ENCODE measurements around the gene NEURL1.

NEURL1 gene

GRCh38 chr10:103620352-103620740 lies 126.8 kb downstream of the NEURL1 start:
- FAIRE-seq = no peak
- DNase-seq (ENCODE audit: insufficient read length, low spot score) = no peak
- TF ChIP-seq POLR2AphosphoS5 (IDR thresholded peaks at IDR 0.05; ENCODE audit: low read depth, low read length) = no peak

DNA sequence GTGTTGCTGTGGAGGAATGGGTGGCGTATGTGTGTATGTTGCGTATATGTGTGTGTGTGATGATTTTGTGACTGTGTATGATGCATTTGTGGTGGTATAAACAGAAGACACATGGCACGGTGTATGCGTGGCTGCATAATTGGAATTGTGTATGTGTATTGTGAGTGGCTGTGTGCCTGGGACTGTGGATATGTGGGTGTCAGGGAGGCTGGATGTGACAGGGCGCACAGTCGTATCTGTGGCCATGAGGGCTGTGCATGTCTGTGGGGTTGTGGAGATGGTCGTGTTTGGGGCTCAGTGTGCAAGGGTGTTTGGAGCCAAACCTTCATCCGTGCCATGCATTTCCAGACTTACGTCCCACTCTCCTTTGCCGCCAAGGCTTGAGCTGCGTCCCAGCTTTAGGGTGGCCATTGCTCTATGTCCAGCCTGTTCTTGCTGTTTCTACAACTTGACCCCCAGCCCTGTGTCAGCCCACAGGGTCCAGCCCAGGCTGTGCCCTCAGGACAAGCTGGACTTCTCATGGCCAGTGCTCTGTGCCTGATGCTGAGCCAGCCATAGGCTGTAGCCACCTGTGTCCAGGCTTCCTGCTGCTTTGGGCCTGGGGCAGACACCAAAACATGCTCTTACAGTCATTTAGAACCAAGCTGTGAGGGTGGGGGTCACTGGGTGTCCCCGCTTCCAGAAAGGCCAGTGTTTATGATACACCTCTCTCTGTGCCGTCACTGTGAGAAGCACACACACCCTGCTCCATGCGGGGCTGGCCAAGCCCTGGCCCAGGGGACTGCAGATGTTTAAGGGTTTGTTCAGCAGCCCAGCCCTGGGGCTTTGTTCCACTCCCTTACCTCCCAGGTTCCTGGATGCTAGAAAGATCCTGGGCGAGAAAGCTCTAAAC lies 127.6 kb downstream of the NEURL1 start:
- FAIRE-seq (peak; percentile 58), DNase-seq (ENCODE audit: insufficient read length, low spot score) (no peak)
- TF ChIP-seq POLR2AphosphoS5 (IDR thresholded peaks at IDR 0.05; ENCODE audit: low read depth, low read length) (no peak), PAX5 (IDR thresholded peaks at IDR 0.05; ENCODE audit: insufficient read depth, low read length, severe bottlenecking) (no peak), POU2F2 (IDR thresholded peaks at IDR 0.05; ENCODE audit: low read depth, low read length) (no peak), SPI1 (IDR thresholded peaks at IDR 0.05; ENCODE audit: low read depth, low read length) (no peak), TAF1 (IDR thresholded peaks at IDR 0.05; ENCODE audit: low read depth, low read length) (no peak), POLR2A (IDR thresholded peaks at IDR 0.05; ENCODE audit: low read depth, low read length) (no peak)

DNA sequence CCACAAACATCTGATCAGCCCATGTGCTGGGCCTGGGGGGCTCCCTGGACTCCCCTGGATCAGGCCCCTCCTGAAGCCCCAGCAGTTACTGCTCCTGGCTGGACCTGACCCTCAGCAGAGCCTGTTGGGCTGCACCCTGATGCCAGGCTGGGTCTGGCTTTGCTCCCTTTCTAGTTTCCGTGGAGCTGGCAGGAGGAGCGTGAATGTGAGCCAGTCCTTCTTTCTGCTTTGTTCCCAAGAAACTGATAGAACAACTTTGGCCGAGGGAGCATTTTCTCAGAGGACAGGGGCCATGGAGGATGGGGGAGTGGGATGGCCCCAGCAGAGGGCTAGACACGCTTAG lies 128.2 kb downstream of the NEURL1 start:
- DNase-seq (ENCODE audit: insufficient read length, low spot score) (no peak), FAIRE-seq (no peak)
- TF ChIP-seq POU2F2 (IDR thresholded peaks at IDR 0.05; ENCODE audit: low read depth, low read length) = no peak
- no peak for TF ChIP-seq SPI1 (IDR thresholded peaks at IDR 0.05; ENCODE audit: low read depth, low read length)
- TF ChIP-seq TAF1 (IDR thresholded peaks at IDR 0.05; ENCODE audit: low read depth, low read length) = no peak
- no peak for TF ChIP-seq POLR2A (IDR thresholded peaks at IDR 0.05; ENCODE audit: low read depth, low read length)
- no peak for TF ChIP-seq POLR2AphosphoS5 (IDR thresholded peaks at IDR 0.05; ENCODE audit: low read depth, low read length)
- no peak for TF ChIP-seq PAX5 (IDR thresholded peaks at IDR 0.05; ENCODE audit: insufficient read depth, low read length, severe bottlenecking)

GRCh38 chr10:103622286-103622685 lies 128.8 kb downstream of the NEURL1 start:
- TF ChIP-seq POU2F2 (IDR thresholded peaks at IDR 0.05; ENCODE audit: low read depth, low read length) (no peak), POLR2A (IDR thresholded peaks at IDR 0.05; ENCODE audit: low read depth, low read length) (no peak), TAF1 (IDR thresholded peaks at IDR 0.05; ENCODE audit: low read depth, low read length) (no peak), POLR2AphosphoS5 (IDR thresholded peaks at IDR 0.05; ENCODE audit: low read depth, low read length) (no peak), SPI1 (IDR thresholded peaks at IDR 0.05; ENCODE audit: low read depth, low read length) (no peak), PAX5 (IDR thresholded peaks at IDR 0.05; ENCODE audit: insufficient read depth, low read length, severe bottlenecking) (no peak)
- DNase-seq (ENCODE audit: insufficient read length, low spot score) (no peak), FAIRE-seq (no peak)

DNA sequence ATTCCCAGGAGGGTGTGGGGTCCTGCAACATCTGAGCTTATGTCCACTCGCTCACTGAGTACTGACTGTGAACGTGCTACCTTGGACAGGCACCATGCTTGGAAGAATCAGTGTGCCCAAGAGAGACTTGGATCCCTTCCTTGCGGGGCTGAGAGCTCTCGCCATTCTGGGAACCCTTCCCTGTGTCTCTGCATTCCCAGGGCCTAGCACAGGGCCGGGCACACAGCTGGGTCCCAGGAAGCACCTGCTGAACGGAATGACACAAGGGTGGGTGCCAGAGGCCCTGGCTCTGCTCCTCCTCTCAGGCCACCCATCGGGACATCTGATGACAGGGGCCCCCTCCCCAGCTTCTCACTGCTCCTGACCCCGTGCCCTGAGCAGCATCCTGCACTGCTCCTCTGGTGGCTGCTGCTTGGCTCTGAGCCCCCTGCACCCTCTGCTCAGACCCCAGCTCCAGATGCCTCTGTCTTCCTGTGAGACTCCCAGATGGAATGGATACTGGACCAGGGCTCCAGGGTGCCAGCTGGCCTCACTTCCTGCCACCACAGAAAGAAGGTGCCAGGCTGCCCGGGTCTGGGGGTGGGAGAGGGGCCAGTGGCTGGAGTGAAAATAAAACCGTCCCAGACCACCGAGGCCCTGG lies 129.6 kb downstream of the NEURL1 start:
- TF ChIP-seq SPI1 (IDR thresholded peaks at IDR 0.05; ENCODE audit: low read depth, low read length) = no peak
- no peak for TF ChIP-seq TAF1 (IDR thresholded peaks at IDR 0.05; ENCODE audit: low read depth, low read length)
- TF ChIP-seq POU2F2 (IDR thresholded peaks at IDR 0.05; ENCODE audit: low read depth, low read length) = no peak
- no peak for TF ChIP-seq POLR2A (IDR thresholded peaks at IDR 0.05; ENCODE audit: low read depth, low read length)
- TF ChIP-seq PAX5 (IDR thresholded peaks at IDR 0.05; ENCODE audit: insufficient read depth, low read length, severe bottlenecking) = no peak
- no peak for TF ChIP-seq POLR2AphosphoS5 (IDR thresholded peaks at IDR 0.05; ENCODE audit: low read depth, low read length)
- no peak for FAIRE-seq
- no peak for DNase-seq (ENCODE audit: insufficient read length, low spot score)

- FAIRE-seq = no peak
These were observed 132.7 kb downstream of the NEURL1 start for GRCh38 chr10:103626178-103626577.

DNA sequence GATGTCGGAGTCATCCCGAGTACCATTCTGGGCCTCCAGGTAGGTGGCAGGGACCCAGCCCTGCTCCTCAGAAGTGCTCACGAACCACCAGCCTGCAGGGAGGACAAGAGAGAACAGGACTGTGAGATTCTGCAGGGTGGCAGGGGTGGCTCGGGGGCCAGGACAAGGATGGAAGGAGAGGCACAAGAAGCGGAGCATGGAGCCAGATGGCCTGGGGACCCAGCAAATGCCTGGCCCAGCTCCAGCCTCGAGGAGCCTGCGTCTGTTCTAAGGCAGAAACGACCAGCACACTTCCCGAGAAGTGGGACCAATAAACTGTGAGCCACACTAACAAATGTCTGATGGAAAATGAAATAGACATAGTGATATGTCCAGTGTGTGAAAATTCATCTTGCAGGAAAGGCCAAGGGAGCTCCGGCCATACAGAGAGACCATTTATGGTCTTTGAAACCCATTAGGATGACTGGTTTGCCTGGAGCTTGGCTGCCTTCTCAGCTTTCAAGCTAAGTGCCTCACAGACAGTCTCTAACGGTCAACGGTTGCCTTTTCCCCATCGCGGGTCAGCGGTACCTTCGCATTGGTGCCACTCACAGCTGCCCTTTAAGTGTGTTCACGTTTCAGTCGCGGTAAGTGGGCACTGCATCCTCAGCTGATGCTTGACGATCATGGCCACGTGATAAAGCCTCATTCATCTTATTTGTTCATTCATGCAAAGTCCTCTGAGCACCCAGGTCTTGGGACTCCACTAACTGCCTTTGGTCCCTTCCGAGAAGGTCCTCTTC lies 133.8 kb downstream of the NEURL1 start:
- no peak for TF ChIP-seq POU2F2 (IDR thresholded peaks at IDR 0.05; ENCODE audit: low read depth, low read length)
- no peak for TF ChIP-seq POLR2A (IDR thresholded peaks at IDR 0.05; ENCODE audit: low read depth, low read length)
- TF ChIP-seq POLR2AphosphoS5 (IDR thresholded peaks at IDR 0.05; ENCODE audit: low read depth, low read length) = no peak
- no peak for TF ChIP-seq SPI1 (IDR thresholded peaks at IDR 0.05; ENCODE audit: low read depth, low read length)
- no peak for TF ChIP-seq PAX5 (IDR thresholded peaks at IDR 0.05; ENCODE audit: insufficient read depth, low read length, severe bottlenecking)
- no peak for TF ChIP-seq TAF1 (IDR thresholded peaks at IDR 0.05; ENCODE audit: low read depth, low read length)
- DNase-seq (ENCODE audit: insufficient read length, low spot score) = no peak
- FAIRE-seq = no peak

More at GRCh38 chr10:103626178-103626577, 132.7 kb downstream of the NEURL1 start:
- TF ChIP-seq PAX5 (IDR thresholded peaks at IDR 0.05; ENCODE audit: insufficient read depth, low read length, severe bottlenecking) = no peak
- TF ChIP-seq SPI1 (IDR thresholded peaks at IDR 0.05; ENCODE audit: low read depth, low read length) = no peak
- no peak for TF ChIP-seq POLR2AphosphoS5 (IDR thresholded peaks at IDR 0.05; ENCODE audit: low read depth, low read length)
- no peak for TF ChIP-seq POU2F2 (IDR thresholded peaks at IDR 0.05; ENCODE audit: low read depth, low read length)
- no peak for TF ChIP-seq POLR2A (IDR thresholded peaks at IDR 0.05; ENCODE audit: low read depth, low read length)
- TF ChIP-seq TAF1 (IDR thresholded peaks at IDR 0.05; ENCODE audit: low read depth, low read length) = no peak
- no peak for DNase-seq (ENCODE audit: insufficient read length, low spot score)

- TF ChIP-seq POLR2A (IDR thresholded peaks at IDR 0.05; ENCODE audit: low read depth, low read length) (no peak), PAX5 (IDR thresholded peaks at IDR 0.05; ENCODE audit: insufficient read depth, low read length, severe bottlenecking) (no peak), SPI1 (IDR thresholded peaks at IDR 0.05; ENCODE audit: low read depth, low read length) (no peak)
- FAIRE-seq (no peak), DNase-seq (ENCODE audit: insufficient read length, low spot score) (no peak)
These were observed 134.4 kb downstream of the NEURL1 start for GRCh38 chr10:103627893-103628292.

- DNase-seq (ENCODE audit: insufficient read length, low spot score) (no peak), FAIRE-seq (no peak)
- TF ChIP-seq POU2F2 (IDR thresholded peaks at IDR 0.05; ENCODE audit: low read depth, low read length) = no peak
- no peak for TF ChIP-seq PAX5 (IDR thresholded peaks at IDR 0.05; ENCODE audit: insufficient read depth, low read length, severe bottlenecking)
- no peak for TF ChIP-seq TAF1 (IDR thresholded peaks at IDR 0.05; ENCODE audit: low read depth, low read length)
- no peak for TF ChIP-seq POLR2A (IDR thresholded peaks at IDR 0.05; ENCODE audit: low read depth, low read length)
- no peak for TF ChIP-seq POLR2AphosphoS5 (IDR thresholded peaks at IDR 0.05; ENCODE audit: low read depth, low read length)
- TF ChIP-seq SPI1 (IDR thresholded peaks at IDR 0.05; ENCODE audit: low read depth, low read length) = no peak
These were observed 136.1 kb downstream of the NEURL1 start for GRCh38 chr10:103629581-103629980.

All from GM12891 (cell line).